CD4-positive, alpha-beta T cell (primary cell): Measurements from ENCODE around the gene FBXL2. TPM values are rescaled to one million over a fixed set of nuclear protein-coding genes. Genes with fewer than 3 reads are reported as not detected.

Experiments used
- ATAC-seq: fragments of 200-7000 bp; cut with Tn5 transposase; one replicate; pipeline ENCODE4 v1.10.0; 2022; ENCODE audit warnings: mild to moderate bottlenecking; ENCODE audit not compliant: poor library complexity
- CTCF ChIA-PET: fragments of 350-600 bp; sonication (Branson Sonifier 250); formaldehyde crosslinking; loops from one replicate; lab custom pipeline; 2021; ENCODE audit warnings: antibody characterized with exemption, inconsistent platforms; lab: Charles Lee
- POLR2A ChIA-PET: fragments of 350-600 bp; sonication (Branson Sonifier 250); formaldehyde crosslinking; loops from one replicate; lab custom pipeline; 2021; ENCODE audit warnings: antibody characterized with exemption, inconsistent platforms; lab: Charles Lee
- DNase-seq, 14 experiments: peaks; one replicate each; pipeline ENCODE4 v3.0.0-alpha.2; 2013 to 2020; ENCODE audit warnings: mixed read lengths in 2 of 14
- H3K27ac ChIP-seq, 2 donors: one replicate each; pipeline versions ENCODE4 v1.5.1 to v1.7.0; 2013; ENCODE audit warnings: low read length in 2 of 2, low read depth in 1 of 2, mild to moderate bottlenecking in 1 of 2
- H3K27me3 ChIP-seq, 2 experiments: 1 replicate in 1 of 2; 2 replicates in 1 of 2; pipeline versions ENCODE4 v1.6.1 to v1.7.0; 2013; ENCODE audit warnings: low read length in 2 of 2, control low read depth in 1 of 2, mild to moderate bottlenecking in 1 of 2, moderate library complexity in 1 of 2; ENCODE audit not compliant: insufficient read depth in 2 of 2, control insufficient read depth in 1 of 2
- H3K36me3 ChIP-seq: one replicate; pipeline ENCODE4 v1.6.1; 2013; ENCODE audit warnings: low read length, control low read depth; ENCODE audit not compliant: insufficient read depth
- H3K4me1 ChIP-seq: one replicate; pipeline ENCODE4 v1.6.1; 2013; ENCODE audit warnings: low read length, control low read depth; ENCODE audit not compliant: insufficient read depth
- H3K4me3 ChIP-seq: one replicate; pipeline ENCODE4 v1.5.1; 2013; ENCODE audit warnings: mild to moderate bottlenecking, low read length, moderate library complexity
- H3K9me3 ChIP-seq, 2 experiments: 1 replicate in 1 of 2; 2 replicates in 1 of 2; pipeline versions ENCODE4 v1.6.1 to v1.7.0; 2013; ENCODE audit warnings: low read length in 2 of 2, mild to moderate bottlenecking in 2 of 2, control low read depth in 1 of 2, moderate library complexity in 1 of 2; ENCODE audit not compliant: control insufficient read depth in 1 of 2, insufficient read depth in 1 of 2
- H3K27ac Mint-ChIP-seq: one replicate; pipeline ENCODE4 v1.8.0; 2020; ENCODE audit warnings: mixed read lengths
- H3K27me3 Mint-ChIP-seq: one replicate; pipeline ENCODE4 v1.8.0; 2021; ENCODE audit warnings: mixed read lengths
- H3K36me3 Mint-ChIP-seq: one replicate; pipeline ENCODE4 v1.8.0; 2021; ENCODE audit warnings: low read depth, mixed read lengths
- H3K4me1 Mint-ChIP-seq: one replicate; pipeline ENCODE4 v1.8.0; 2021; ENCODE audit warnings: low read depth, mixed read lengths
- H3K4me3 Mint-ChIP-seq: one replicate; pipeline ENCODE4 v1.8.0; 2020; ENCODE audit warnings: mild to moderate bottlenecking, mixed read lengths
- H3K9me3 Mint-ChIP-seq: one replicate; pipeline ENCODE4 v1.8.0; 2020; ENCODE audit warnings: mixed read lengths
- CTCF ChIP-seq: fragments of 200-600 bp; IDR thresholded peaks from one replicate; pipeline ENCODE4 v1.8.0; 2022; ENCODE audit warnings: antibody characterized with exemption, mild to moderate bottlenecking
- intact Hi-C, 2 experiments: fragments of 100-400 bp; cut with DNase I in 1 of 2; cut with micrococcal nuclease in 1 of 2; formaldehyde crosslinking; loops; one replicate each; pipeline versions ENCODE4 v1.15.1 to v1.9.0; 2023 to 2025; cut with DNase I, micrococcal nuclease
- polyA plus RNA-seq, 2 donors: library from polyadenylated mRNA; unstranded; fragments of 120-200 nt; gene quantifications; one replicate each; pipeline ENCODE4 v1.2.1, GENCODE V29; 2013
- total RNA-seq, 174 experiments: library from RNA in 2 of 174; stranded (reverse) in 2 of 174; gene quantifications; one replicate each; pipeline ENCODE4 v1.2.3 and lab custom pipeline; 2021 to 2026

The FBXL2 gene, protein sequence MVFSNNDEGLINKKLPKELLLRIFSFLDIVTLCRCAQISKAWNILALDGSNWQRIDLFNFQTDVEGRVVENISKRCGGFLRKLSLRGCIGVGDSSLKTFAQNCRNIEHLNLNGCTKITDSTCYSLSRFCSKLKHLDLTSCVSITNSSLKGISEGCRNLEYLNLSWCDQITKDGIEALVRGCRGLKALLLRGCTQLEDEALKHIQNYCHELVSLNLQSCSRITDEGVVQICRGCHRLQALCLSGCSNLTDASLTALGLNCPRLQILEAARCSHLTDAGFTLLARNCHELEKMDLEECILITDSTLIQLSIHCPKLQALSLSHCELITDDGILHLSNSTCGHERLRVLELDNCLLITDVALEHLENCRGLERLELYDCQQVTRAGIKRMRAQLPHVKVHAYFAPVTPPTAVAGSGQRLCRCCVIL
- not detected for total RNA-seq
- 0.67 TPM for polyA plus RNA-seq (2013, experiment 1 of 2)
- polyA plus RNA-seq (2013, experiment 2 of 2), result 0.61 TPM
- total RNA-seq (lab: John Stamatoyannopoulos, UW), result 0 to 0.35 (median 0) reads per million in 172 experiments

- no peak for ATAC-seq
- no peaks in the 10 kb centered on the region for H3K36me3 Mint-ChIP-seq
- POLR2A ChIA-PET, result no interaction called here
- H3K4me1 ChIP-seq, result peaks cover 3% of the 10 kb centered on the region
- H3K27me3 Mint-ChIP-seq, result peaks cover 54% of the 10 kb centered on the region
- H3K27ac ChIP-seq, result no peak within 1 kb of the TSS
- H3K4me3 ChIP-seq, result peak within 1 kb of the TSS; percentile 8
- CTCF ChIA-PET, result no interaction called here
- TF ChIP-seq CTCF, result no peak
- no peak within 1 kb of the TSS for H3K27ac Mint-ChIP-seq
- H3K4me1 Mint-ChIP-seq, result no peaks in the 10 kb centered on the region
- H3K4me3 Mint-ChIP-seq, result peak within 1 kb of the TSS; percentile 52
- intact Hi-C loops, result no loop called here
- H3K9me3 ChIP-seq, result no peaks in the 10 kb centered on the region
- H3K36me3 ChIP-seq, result no peaks in the 10 kb centered on the region
- no peaks in the 10 kb centered on the region for H3K9me3 Mint-ChIP-seq
- peaks cover 5 to 27% of the 10 kb centered on the region in 2 experiments for H3K27me3 ChIP-seq
- peak in 2 of 14 experiments; percentile 0 to 10 for DNase-seq
Measured at GRCh38 chr3:33277193-33277882, at the start of gene FBXL2. Gene FBXL2 (plus strand): TSS chr3:33277442. CDS start chr3:33277513, 71 bp downstream.

DNA sequence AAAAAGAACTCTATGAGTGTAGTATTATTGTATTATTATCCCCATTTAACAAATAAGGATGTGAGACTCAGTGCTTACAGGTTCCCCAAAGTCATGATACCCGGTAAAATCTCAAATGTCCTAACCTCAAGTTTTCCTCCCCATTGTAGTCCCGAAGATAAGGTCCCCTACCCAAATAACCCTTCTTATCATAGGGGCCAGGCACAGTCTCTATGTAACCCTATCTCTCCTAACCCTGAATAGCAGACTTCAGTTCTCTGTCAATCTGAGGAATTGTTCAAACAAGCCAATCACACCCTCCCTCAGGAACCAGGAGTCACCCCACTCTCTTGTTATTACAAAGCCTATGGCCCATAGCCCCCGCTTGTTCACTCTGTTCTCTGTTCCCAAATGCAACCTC lies 48.2 kb upstream of the FBXL2 start:
- no peak overlapping the region for H3K4me3 ChIP-seq
- Mint-ChIP-seq H3K4me1 (no peaks in the 10 kb centered on the region), H3K4me3 (no peak overlapping the region), H3K27me3 (peaks cover 35% of the 10 kb centered on the region), H3K36me3 (no peaks in the 10 kb centered on the region), H3K27ac (no peak overlapping the region), H3K9me3 (no peaks in the 10 kb centered on the region)
- ChIA-PET POLR2A (no interaction called here), CTCF (no interaction called here)
- no peak for ATAC-seq
- H3K9me3 ChIP-seq, result no peaks in the 10 kb centered on the region
- no peak for DNase-seq
- H3K27ac ChIP-seq, result no peak overlapping the region
- H3K27me3 ChIP-seq, result peaks cover 0 to 11% of the 10 kb centered on the region in 2 experiments
- no peak for TF ChIP-seq CTCF
- no peaks in the 10 kb centered on the region for H3K4me1 ChIP-seq
- H3K36me3 ChIP-seq, result no peaks in the 10 kb centered on the region
- intact Hi-C loops, result no loop called here

- Mint-ChIP-seq H3K9me3 (no peaks in the 10 kb centered on the region), H3K27me3 (peaks cover 31% of the 10 kb centered on the region), H3K4me3 (no peak overlapping the region), H3K4me1 (no peaks in the 10 kb centered on the region), H3K36me3 (no peaks in the 10 kb centered on the region), H3K27ac (no peak overlapping the region)
- H3K27me3 ChIP-seq, result peaks cover 0 to 11% of the 10 kb centered on the region in 2 experiments
- POLR2A ChIA-PET, result no interaction called here
- no peak for ATAC-seq
- intact Hi-C loops, result no loop called here
- H3K9me3 ChIP-seq, result no peaks in the 10 kb centered on the region
- H3K4me3 ChIP-seq, result no peak overlapping the region
- H3K27ac ChIP-seq, result no peak overlapping the region
- CTCF ChIA-PET, result no interaction called here
- no peaks in the 10 kb centered on the region for H3K4me1 ChIP-seq
- TF ChIP-seq CTCF, result no peak
- no peaks in the 10 kb centered on the region for H3K36me3 ChIP-seq
- DNase-seq, result no peak
Measured at GRCh38 chr3:33229947-33230346, 47.3 kb upstream of the FBXL2 start.
